HG03378 (cell line): ENCODE measurements around the gene UTP14C.
A peak's percentile ranks its signal among the peaks of the same experiment; 100 is the strongest.
"Not testable (repeated sequence)": the region's sequence is repeated elsewhere in the genome, so short reads cannot be mapped to it uniquely, and the experiment has no call there.

Experiments
- ATAC-seq: cut with Tn5 transposase; IDR thresholded peaks from one replicate; pipeline ENCODE4 v1.9.1; 2021; ENCODE audit warnings: mild to moderate bottlenecking, moderate library complexity; ENCODE audit not compliant: unreplicated experiment

Gene UTP14C

GRCh38 chr13:52024481-52024880 lies at the start of gene UTP14C:
UTP14C (plus strand) TSS chr13:52024691; CDS start chr13:52028805, 4,114 bp downstream.
- no peak for ATAC-seq

- no peak for ATAC-seq
These were observed 48.1 kb upstream of the UTP14C start for GRCh38 chr13:51976423-51976822.

GRCh38 chr13:51976890-51977289 lies 47.6 kb upstream of the UTP14C start:
- ATAC-seq: no peak

GRCh38 chr13:51977625-51978024 lies 46.9 kb upstream of the UTP14C start:
- no peak for ATAC-seq

- no peak for ATAC-seq
These were observed 45.5 kb upstream of the UTP14C start for GRCh38 chr13:51978796-51979556.

- ATAC-seq: no peak
These were observed 43.6 kb upstream of the UTP14C start for GRCh38 chr13:51980908-51981307.

- no peak for ATAC-seq
These were observed 43.1 kb upstream of the UTP14C start for GRCh38 chr13:51981355-51981754.

- ATAC-seq: not testable (repeated sequence)
These were observed 41.2 kb upstream of the UTP14C start for GRCh38 chr13:51983292-51983691.

- not testable (repeated sequence) for ATAC-seq
These were observed 39.6 kb upstream of the UTP14C start for GRCh38 chr13:51984904-51985303.

- ATAC-seq: no peak
These were observed 35.4 kb upstream of the UTP14C start for GRCh38 chr13:51988988-51989618.

GRCh38 chr13:51993713-51994112 lies 30.8 kb upstream of the UTP14C start:
- no peak for ATAC-seq

GRCh38 chr13:51995677-51996551 lies 28.6 kb upstream of the UTP14C start:
- ATAC-seq: no peak

- ATAC-seq: no peak
These were observed 27.9 kb upstream of the UTP14C start for GRCh38 chr13:51996641-51997040.

- no peak for ATAC-seq
These were observed 27.3 kb upstream of the UTP14C start for GRCh38 chr13:51997186-51997585.

- no peak for ATAC-seq
These were observed 26.7 kb upstream of the UTP14C start for GRCh38 chr13:51997641-51998330.

- no peak for ATAC-seq
These were observed 25.6 kb upstream of the UTP14C start for GRCh38 chr13:51998723-51999509.

GRCh38 chr13:51999510-51999911 lies 25.0 kb upstream of the UTP14C start:
- no peak for ATAC-seq

GRCh38 chr13:51999921-52000320 lies 24.6 kb upstream of the UTP14C start:
- ATAC-seq: no peak

- peak; percentile 90 for ATAC-seq
These were observed 23.3 kb upstream of the UTP14C start for GRCh38 chr13:52001120-52001731.

- ATAC-seq: no peak
These were observed 22.1 kb upstream of the UTP14C start for GRCh38 chr13:52002361-52002760.
